Left kidney (tissue), 8 donors: Measurements from ENCODE around the gene EPHA4. TPM values are rescaled to one million over a fixed set of nuclear protein-coding genes. Genes with fewer than 3 reads are reported as not detected.

Experiments
- DNase-seq: peaks from one replicate; pipeline ENCODE4 v3.0.0-alpha.2; 2013
- long read RNA-seq, 8 donors: transcript quantifications; one replicate each; lab custom pipeline, GENCODE V29; 2026
- polyA plus RNA-seq: library from polyadenylated mRNA; unstranded; fragments of 120-200 nt; gene quantifications from one replicate; pipeline ENCODE4 v1.2.1, GENCODE V29; 2013; ENCODE audit not compliant: insufficient read length

Gene EPHA4
- 65.1 TPM for polyA plus RNA-seq
- long read RNA-seq, donor 1, transcript EPHA4-211 (2 exons, 2,893 nt) = major isoform, 5 of 13 reads
- long read RNA-seq, donor 1, partial matches to known transcripts = 5 of 13 reads
- long read RNA-seq, donor 1, other reads (novel, unspliced or antisense) = 0 of 13 reads
- long read RNA-seq, donor 2, transcript EPHA4-211 (2 exons, 2,893 nt) = major isoform, 7 of 8 reads
- long read RNA-seq, donor 2, partial matches to known transcripts = 0 of 8 reads
- long read RNA-seq, donor 2, other reads (novel, unspliced or antisense) = 0 of 8 reads
- long read RNA-seq, donor 3, transcript EPHA4-211 (2 exons, 2,893 nt) = major isoform, 6 of 6 reads
- long read RNA-seq, donor 3, partial matches to known transcripts = 0 of 6 reads
- long read RNA-seq, donor 3, other reads (novel, unspliced or antisense) = 0 of 6 reads
- long read RNA-seq, donor 4, partial matches to known transcripts = 0 of 1 reads
- long read RNA-seq, donor 4, other reads (novel, unspliced or antisense) = 0 of 1 reads
- long read RNA-seq, donor 5, full-length matches to known transcripts = 4 of 4 reads
- long read RNA-seq, donor 5, partial matches to known transcripts = 0 of 4 reads
- long read RNA-seq, donor 5, other reads (novel, unspliced or antisense) = 0 of 4 reads
- long read RNA-seq, donor 6, full-length matches to known transcripts = 8 of 8 reads
- long read RNA-seq, donor 6, partial matches to known transcripts = 0 of 8 reads
- long read RNA-seq, donor 6, other reads (novel, unspliced or antisense) = 0 of 8 reads
- long read RNA-seq, donor 7, transcript EPHA4-211 (2 exons, 2,893 nt) = major isoform, 11 of 11 reads
- long read RNA-seq, donor 7, partial matches to known transcripts = 0 of 11 reads
- long read RNA-seq, donor 7, other reads (novel, unspliced or antisense) = 0 of 11 reads
- long read RNA-seq, donor 8, full-length matches to known transcripts = 4 of 4 reads
- long read RNA-seq, donor 8, partial matches to known transcripts = 0 of 4 reads
- long read RNA-seq, donor 8, other reads (novel, unspliced or antisense) = 0 of 4 reads

GRCh38 chr2:221572219-221572820, at the start of gene EPHA4:
EPHA4 (minus strand) TSS chr2:221572304; CDS start chr2:221572248, 56 bp downstream.
- peak; percentile 90 for DNase-seq

DNA sequence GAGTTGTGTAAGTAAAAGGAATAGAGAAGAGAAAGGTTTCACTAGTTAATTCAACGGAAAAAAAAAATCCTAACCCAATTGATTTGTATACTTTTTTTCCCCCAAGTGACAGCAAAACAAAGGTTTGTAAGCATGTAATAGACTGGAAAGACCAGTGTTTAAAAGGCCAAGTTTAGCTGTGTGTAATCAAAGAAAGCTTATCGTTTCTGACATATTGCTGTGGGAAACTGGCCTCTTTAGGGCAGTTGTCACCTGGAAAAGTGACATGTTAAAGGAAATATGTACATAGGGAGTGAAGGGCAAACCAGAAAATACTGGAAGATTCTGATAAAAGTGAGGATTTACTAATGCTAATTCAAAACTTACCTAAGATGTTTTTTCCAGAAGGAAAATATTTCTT, 45.9 kb upstream of the EPHA4 start:
- DNase-seq = no peak

DNA sequence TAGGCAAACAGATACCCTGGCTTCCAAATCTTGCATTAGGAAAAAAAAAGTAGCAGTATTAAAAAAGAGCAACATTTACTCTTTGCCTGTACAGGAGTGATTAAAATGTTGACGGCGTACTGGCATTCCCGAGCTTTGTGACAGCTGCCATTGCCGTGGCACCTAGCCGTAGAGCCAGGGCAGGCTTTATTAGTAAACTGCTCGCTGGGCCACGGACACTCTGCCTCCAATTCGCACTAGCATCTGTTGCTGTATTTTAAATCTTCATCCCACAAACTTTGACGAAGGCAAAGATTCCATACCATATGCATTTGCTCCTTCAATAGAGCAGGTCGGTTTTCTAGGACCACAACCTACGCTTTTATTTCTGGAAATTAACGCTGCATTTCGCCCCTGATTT, 44.5 kb upstream of the EPHA4 start:
- DNase-seq = no peak

DNA sequence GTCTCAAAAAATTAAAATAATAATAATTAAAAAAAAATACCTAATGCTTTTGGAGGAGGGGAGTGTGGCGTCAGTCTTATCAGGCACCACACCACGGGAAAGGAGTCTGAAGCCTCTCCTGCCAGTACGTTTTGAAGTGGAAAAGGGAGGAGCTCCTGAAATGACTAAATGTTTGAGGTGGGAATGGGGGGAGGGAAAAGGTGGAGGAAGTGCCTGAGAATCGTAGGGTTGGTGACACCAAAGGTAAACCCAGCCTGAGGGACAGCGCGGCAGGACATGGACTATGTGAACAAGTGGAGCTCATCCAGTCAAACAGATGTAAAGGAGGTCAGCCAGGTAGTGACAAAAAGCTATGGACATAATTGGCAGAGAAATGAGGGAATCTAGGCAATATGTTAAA, 42.2 kb upstream of the EPHA4 start:
- no peak for DNase-seq

GRCh38 chr2:221612800-221613199, 40.7 kb upstream of the EPHA4 start:
- no peak for DNase-seq

DNA sequence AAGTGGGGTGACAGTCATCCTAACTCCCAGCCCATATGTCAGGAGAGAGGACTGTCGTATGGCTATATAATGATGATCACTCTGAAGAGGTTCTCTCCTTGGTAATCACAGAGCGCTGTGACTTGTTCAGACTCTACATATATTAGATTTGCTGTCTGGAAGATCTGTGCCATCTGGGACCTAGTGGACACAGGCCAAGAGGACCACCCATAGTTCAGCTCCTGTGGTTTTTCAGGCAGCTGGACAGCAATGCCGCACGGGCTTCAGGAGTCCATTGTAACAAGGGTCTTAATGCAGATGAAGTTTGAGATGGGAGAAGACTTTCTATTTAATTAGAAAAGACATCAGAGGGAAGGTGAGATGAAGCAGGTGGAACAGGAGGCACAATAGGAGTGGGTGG, 40.1 kb upstream of the EPHA4 start:
- DNase-seq = no peak

DNA sequence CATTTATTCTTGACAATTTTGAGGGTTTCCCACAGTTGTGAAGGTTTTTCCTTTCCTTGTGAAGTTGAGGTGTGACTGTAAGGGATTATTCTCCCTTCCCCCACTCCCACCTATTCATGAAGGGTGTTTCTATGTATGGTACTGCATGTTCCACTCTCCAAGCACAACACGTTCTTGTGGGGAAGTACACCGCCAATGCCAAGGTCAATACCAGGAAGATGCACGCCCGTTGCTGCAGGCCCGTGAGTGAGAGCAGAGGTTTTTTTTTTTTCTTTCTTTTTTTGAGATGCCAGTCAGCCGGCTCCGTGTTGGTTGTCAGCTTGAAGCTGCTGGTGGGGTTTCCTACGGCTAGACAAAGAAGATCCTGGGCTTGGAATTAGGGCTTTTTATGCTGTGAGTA, 38.6 kb upstream of the EPHA4 start:
- no peak for DNase-seq

GRCh38 chr2:221610255-221610654, 38.2 kb upstream of the EPHA4 start:
- DNase-seq = no peak

DNA sequence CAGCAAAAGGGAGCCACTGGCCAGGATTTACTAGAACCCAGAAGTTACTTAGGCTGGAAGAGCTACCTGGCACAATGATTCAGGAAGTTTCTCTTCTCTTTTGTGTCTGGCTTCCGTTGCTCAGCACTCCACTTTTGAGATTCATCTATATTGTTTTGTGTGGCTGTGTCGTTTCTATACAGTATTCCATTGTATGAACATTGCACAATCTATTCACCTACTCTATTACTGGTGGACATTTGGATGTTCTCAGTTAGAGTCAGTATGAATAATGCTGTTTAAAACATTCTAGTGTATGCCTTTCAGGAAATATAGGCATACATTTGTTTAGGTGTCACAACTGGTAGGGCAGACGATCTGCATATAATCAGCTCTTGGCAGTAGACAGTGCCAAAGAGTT, 36.3 kb upstream of the EPHA4 start:
- DNase-seq = no peak

DNA sequence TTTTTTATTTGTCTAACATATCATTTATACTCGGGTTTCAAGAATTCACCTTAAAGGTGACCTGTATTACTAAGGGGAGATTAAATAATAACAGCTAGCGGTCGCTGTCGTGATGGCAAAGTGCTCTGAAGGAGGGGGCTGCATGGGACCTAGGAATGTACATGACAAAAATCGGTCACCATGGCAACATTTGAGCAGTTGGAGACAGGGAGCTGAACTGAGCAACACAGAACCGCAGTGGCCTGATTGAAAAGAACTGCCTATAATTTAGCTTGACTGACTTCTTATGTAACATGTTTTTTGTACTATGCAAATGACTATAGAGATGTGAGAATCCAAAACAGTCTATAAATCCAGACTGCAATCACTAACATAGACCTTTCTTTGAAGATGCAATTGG, 34.3 kb upstream of the EPHA4 start:
- no peak for DNase-seq

DNA sequence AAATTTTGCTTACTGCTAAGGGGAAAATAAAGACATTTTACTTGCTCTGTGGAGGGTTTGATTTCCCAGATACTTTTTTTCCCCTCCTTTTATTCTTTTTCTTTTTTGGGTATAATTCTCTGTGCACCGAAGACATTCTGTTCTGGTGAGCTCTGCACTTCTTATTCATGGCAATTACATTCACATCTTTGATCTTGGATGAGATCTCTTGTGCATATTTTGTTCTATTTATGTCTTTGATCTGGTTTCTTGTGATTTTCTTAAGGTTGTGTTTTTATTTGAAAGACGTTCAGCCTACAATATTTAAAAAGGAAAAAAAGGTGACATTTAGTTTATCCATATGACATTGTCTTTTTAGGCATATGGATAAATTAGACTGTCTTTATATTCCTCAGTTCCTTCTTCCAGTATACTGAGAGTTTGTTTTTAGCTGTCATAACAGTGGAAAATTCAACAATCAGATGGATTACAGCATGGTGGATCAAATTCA, 33.7 kb upstream of the EPHA4 start:
- no peak for DNase-seq

DNA sequence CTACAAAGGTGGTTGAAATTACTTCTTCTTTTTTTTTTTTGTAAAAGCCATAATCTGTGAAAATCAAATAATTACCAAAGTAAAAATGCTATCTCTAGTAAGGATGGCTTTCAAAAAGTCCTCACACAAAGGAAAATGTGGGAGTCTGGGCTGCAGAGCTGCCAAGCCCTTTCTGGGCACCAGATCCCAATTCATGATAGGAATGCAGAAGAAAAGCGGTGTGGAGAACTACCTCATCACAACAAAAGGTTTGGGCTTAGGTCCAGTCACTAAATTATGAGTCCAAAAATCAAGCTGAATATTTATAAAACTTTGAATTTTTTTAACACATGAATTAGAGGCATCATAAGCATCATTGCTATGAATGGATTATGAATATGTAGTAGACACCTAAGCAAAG, 30.8 kb upstream of the EPHA4 start:
- DNase-seq = no peak

- DNase-seq = no peak
These were observed 29.3 kb upstream of the EPHA4 start for GRCh38 chr2:221601376-221601775.

DNA sequence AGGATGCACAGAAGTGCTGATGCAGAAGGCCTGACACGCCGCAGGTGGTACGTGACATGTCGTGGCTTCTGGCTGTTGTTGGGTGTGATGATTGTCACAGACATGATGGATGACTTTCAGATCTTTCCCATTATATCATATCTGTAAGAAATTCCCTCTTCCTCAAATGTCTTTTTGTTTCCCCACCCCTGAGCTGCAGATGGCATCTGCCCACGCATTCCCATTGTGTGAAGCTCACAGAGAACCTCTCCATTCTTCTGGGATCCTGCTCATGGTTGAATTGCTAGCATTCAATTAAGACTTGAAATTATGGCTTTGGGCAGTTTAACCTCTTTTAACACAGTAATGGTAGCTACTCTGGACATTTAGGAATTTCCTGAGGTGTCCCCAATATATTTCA, 28.3 kb upstream of the EPHA4 start:
- no peak for DNase-seq

- DNase-seq = no peak
These were observed 24.1 kb upstream of the EPHA4 start for GRCh38 chr2:221596192-221596591.

DNA sequence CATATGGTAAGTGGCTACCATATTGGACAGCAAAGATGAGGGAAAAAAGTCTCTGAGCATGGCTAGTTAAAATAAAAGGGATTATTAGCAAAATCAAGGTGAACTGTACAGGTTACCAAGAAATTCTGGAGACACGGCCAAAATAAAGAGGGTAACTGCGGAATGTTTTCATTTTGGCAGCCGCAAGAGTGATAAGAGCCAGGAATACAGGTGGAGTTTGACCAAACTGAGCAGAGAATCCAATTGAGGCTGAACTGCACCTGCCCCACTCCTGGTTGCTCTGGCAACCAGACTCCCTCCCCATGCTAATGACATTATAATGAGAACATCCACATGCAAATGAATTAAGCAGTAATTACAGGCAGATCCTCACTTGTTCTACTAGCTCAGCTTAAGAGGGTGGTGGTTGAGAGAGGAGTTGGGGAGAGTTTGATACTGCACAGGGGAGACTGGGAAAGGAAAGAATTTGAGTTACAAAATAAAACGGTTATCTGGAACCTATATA, 18.8 kb upstream of the EPHA4 start:
- DNase-seq = no peak

GRCh38 chr2:221589696-221590095, 17.6 kb upstream of the EPHA4 start:
- DNase-seq = no peak

- DNase-seq = no peak
These were observed 16.3 kb upstream of the EPHA4 start for GRCh38 chr2:221588306-221588985.

DNA sequence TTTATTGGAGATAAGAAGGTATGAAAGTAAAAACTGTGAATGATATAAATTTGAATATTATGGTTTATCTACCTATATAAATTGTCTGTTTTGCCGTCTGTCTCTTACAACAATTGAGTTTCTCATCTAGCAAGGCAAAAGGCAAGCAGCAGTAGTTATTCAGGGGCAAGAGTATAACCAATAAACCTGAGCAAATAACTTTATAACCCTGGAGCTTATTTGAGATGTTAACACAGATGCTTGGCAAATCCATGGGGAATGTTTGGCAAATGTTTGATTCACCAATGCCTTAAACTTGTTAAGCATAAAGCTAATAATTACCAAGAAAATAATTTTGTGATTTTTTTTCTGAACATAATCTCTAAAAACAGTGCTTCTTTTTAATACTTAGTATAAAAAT, 9.9 kb upstream of the EPHA4 start:
- DNase-seq = no peak

DNA sequence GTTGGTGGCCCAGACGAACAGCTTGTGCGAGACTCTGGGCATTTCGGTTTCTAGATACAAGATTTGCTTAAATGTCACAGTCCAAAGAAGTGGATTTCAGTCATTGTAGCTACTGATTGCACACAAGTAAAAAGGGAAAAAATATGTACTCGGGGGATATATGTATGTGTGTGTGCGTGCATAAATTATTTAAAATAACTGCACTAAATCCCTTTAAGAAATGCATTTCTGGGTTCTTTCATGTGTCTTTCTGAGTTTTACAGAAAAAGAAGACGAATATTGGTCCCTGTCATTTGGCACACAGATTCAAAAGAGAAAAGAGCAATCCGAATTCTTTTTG, 2.1 kb upstream of the EPHA4 start:
- no peak for DNase-seq

GRCh38 chr2:221573430-221574230, 1.5 kb upstream of the EPHA4 start:
- DNase-seq = peak; percentile 89
